HG03571 (cell line): ENCODE results near the gene FLCN.
A peak's percentile ranks its signal among the peaks of the same experiment; 100 is the strongest.
"Not testable (repeated sequence)": the region's sequence is repeated elsewhere in the genome, so short reads cannot be mapped to it uniquely, and the experiment has no call there.

Experiments
- ATAC-seq: cut with Tn5 transposase; IDR thresholded peaks from one replicate; pipeline ENCODE4 v1.9.1; 2021; ENCODE audit not compliant: unreplicated experiment

Gene FLCN

DNA sequence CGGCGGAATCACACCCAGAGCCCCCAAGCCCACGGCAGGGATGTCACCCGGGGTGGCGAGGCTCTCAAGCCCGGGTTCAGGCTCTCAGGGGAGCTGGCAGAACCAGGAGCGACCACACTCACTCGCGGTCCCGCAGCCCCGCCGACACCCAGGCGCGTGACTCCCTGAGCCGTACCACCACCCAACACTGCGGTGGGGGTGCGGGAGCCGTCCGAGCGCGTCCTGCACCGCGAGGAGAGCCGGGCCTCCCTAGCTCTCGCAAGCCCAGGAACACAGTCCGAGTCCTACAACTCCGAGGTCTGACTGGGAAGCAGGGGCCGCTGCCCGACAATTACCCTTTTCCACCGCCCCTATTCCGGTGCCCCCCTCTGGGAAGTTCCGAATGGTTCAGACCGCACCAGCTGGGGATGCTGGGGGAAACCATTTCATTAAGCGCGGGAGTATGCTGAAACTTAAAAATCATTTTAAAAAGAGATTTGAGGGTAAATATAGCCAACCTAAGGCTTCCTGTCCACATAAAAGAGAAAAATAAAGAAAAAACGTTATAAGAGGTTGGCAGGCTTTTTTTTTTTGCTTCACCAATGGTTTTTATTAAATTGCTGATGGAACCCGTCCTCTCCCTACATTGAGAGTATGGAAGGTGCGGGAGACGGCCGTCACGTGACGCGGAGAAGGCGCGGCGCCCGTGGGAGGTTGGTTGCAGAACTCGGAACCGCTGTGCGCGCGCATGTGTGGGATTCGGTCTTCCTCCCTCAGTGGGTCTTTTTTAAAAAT lies at the start of gene FLCN:
Gene FLCN, minus strand, starts transcription at position 143 of the 774 bp plus-strand sequence. CDS start 9,031 bp downstream, outside the sequence.
- ATAC-seq: peak; percentile 81

GRCh38 chr17:17285951-17286350 lies 49.0 kb upstream of the FLCN start:
- ATAC-seq: no peak

DNA sequence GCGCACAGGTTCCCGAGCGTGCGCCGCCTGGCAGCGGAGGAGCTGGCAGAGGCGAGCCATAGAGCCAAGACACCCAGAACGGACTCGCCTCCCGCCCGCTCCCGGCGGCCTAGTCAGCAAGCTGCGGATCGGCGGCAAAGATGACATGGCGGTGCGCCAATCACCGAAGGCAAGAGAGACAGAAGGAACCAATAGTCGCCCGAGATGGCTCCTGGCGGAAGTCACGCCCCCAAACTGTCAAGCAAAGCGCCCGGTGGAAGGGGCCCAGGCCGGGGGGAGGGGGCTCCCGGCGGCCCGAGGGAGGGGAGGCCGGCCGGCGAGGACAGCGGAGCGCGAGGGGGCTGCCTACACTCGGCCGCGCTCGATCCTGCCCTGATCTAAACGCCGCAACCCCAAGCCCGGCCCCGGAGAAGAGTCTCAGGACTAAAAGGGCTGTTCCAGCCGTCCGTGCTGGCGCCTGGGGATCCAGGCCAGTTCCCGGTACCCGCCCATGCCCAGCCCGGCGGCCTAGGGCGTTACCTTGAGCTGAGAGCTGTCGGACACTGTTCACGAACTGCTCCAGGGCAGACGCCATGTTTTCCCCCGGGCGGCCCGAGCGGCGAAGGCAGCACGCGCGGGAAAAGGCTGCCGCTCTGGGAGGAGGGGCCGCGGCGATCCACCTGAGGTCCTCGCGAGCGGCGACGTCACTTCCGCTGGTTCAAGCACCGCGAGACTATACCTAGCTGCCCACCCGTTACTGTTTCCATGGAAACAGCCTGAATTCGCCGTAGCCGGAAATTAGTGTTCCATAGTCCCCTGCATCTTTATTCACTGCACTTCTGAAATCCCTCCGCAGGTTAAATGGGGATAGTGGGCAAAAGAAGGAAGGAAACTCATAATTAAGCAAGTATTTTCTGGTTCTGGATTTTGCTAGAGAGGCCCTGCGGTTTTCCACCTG lies 43.9 kb upstream of the FLCN start, which contains the start of gene COPS3:
Gene COPS3, minus strand, starts transcription at position 634 of the 937 bp plus-strand sequence. Its CDS starts 60 bp downstream, at position 574.
- ATAC-seq: peak; percentile 84

DNA sequence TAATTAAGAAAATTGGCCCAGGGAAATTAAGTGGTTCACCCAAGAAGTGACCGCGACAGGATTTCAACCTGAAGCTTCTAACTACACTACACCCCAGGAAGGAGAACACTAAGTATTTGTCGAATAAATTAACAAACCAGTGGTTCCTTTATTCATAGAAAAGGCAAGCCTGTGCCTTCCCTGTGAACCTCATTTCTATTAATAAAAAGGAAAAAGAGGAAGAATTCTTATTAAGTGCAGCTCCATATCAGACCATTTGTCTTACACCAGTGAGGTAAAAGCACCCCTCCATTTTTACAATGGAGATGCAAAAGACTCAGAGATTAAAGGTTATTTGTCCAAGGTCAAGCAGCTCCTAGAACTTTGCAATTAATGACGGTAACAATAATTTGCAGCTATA lies 42.3 kb upstream of the FLCN start:
- ATAC-seq: no peak

DNA sequence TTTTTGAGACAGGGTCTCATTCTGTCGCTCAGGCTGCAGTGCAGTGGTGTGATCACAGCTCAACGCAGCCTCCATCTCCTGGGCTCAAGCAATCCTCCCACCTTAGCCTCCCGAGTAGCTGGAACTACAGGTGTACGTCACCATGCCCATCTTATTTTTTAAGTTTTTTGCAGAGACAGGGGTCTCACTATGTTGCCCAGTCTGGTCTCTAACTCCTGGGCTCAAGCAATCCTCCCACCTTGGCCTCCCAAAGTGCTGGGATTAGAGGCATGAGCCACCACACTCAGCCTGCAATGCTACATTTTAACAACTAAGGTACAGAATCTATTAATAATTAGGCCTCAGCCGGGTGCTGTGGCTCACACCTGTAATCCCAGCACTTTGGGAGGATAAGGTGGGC lies 40.5 kb upstream of the FLCN start:
- not testable (repeated sequence) for ATAC-seq

GRCh38 chr17:17275971-17276370 lies 39.0 kb upstream of the FLCN start:
- ATAC-seq: no peak

DNA sequence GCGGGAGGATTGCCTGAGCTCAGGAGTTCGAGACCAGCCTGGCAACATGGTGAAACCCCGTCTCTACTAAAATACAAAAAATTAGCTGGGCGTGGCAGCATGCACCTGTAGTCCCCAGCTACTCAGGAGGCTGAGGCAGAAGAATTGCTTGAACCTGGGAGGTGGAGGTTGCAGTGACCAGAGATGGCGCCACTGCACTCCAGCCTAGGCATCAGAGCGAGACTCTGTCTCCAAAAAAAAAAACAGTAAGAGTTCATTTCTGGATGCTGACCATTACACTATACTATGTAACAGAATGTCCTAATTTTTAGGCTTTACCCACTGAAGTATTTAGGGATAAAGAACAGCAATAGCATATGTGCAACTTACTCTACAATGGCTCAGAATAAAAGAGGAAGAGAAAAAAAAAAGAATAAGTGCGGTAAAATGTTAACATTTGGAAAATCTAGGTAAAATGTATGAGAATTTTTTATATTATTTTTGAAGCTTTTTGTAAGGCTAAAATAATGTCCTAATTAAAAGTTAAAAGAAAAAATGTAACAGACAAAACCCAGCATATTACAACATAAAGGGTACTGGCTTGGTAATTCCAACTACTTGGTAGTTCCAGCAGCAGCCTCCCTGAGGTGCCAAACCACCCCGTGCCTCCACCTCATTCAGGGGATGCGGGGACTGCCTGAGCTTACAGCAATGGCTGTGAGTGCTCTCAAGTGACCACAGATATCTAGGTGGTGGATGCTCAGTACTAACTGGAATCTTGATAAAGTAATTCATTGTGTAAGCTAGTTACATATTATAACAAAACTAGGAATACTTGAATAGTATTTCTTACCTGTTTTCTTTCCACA lies 33.2 kb upstream of the FLCN start:
- no peak for ATAC-seq

GRCh38 chr17:17264430-17264829 lies 27.5 kb upstream of the FLCN start:
- no peak for ATAC-seq

GRCh38 chr17:17258998-17259397 lies 22.0 kb upstream of the FLCN start:
- no peak for ATAC-seq

DNA sequence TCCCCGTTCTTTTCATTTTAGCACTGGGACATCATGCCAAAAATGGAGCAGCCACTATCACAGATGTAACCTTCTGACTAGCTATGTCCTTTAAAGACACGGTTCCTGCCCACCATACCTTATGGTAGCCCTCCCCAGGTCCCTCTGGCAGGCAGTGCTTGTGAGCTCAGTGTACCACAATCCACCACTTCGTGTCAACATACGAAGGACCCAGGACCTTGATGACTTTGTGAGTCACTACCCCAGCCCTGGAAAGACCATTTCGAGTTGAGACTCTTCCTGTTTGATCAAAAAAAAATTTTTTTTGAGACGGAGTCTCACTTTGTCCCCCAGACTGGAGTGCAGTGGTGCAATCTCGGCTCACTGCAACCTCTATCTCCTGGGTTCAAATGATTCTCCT lies 21.0 kb upstream of the FLCN start:
- ATAC-seq: no peak

GRCh38 chr17:17256316-17256715 lies 19.3 kb upstream of the FLCN start:
- no peak for ATAC-seq

DNA sequence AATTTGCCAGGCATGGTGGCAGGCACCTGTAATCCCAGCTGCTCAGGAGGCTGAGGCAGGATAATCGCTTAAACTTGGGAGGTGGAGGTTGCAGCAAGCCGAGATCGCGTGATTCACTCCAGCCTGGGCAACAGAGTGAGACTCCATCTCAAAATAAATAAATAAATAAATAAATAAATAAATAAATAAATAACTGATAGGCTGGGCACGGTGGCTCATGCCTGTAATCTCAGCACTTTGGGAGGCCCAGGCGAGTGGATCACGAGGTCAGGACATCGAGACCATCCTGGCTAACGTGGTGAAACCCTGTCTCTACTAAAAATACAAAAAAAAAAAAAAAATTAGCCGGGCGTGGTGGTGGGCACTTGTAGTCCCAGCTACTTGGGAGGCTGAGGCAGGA lies 18.7 kb upstream of the FLCN start:
- ATAC-seq: not testable (repeated sequence)

- ATAC-seq: no peak
Measured at GRCh38 chr17:17254036-17254435, 17.1 kb upstream of the FLCN start.

- no peak for ATAC-seq
Measured at GRCh38 chr17:17253406-17253805, 16.4 kb upstream of the FLCN start.

- no peak for ATAC-seq
Measured at GRCh38 chr17:17252149-17252661, 15.2 kb upstream of the FLCN start.

DNA sequence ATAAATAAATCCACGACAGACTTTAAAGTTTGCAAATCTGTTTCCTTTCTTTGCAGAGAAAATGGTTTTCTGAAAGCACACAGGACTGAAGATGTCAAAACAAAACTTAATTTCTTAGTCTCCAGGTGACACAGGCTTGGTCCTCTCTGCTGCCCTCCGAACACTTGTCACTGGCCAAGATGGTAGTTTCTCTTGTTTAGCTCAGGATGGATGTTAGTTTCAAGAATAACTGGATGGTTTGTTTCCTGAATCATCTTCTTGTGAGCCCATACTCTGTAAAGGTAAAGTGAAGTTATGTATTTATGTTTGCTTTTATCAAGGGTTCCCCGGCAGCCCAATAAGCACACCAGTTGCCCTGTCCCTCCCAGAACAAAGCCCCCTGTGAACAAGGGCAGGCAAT lies 9.9 kb upstream of the FLCN start:
- no peak for ATAC-seq

DNA sequence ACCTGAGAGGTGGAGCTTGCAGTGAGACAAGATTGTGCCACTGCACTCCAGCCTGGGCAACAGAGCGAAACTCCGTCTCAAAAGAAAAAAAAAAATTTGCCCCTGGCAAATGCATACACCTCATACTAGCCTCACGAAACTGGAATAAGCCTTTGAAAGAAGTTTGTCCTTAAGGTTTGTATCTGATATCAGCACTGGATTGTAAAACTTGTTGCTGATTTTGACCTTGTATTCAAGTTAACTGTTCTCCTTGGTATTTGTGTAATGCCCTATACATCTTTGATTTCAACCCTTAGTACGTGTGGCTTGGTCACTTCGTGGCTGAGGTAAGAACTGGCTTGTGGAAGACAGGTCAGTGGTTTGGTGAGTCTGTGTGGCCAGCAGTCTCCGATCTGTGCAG lies 6.2 kb upstream of the FLCN start:
- ATAC-seq: no peak

DNA sequence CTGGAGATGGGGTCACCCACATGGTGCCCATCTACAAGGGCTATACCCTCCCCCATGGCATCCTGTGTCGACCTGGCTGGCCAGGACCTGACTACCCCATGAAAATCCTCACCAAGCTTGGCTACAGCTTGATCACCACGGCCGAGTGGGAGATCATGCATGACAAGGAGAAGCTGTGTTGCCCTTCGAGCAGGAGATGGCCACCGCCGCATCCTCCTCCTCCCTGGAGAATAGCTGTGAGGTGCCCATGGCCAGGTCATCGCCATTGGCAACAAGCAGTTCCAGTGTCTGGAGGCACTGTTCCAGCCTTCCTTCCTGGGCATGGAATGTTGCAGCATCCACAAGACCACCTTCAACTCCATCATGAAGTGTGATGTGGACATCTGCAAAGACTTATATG lies 5.3 kb upstream of the FLCN start:
- no peak for ATAC-seq

DNA sequence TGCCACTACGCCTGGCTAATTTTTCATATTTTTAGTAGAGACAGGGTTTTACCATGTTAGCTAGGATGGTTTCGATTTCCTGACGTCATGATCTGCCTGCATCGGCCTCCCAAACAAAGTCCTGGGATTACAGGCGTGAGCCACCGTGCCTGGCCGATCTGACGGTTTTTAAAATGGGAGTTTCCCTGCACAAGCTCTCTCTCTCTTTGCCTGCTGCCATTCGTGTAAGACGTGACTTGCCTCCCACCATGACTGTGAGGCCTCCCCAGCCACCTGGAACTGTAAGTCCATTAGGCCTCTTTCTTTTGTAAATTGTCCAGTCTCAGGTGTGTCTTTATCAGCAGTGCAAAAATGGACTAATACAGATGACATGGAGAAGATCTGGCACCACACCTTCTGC lies 4.7 kb upstream of the FLCN start:
- ATAC-seq: no peak

DNA sequence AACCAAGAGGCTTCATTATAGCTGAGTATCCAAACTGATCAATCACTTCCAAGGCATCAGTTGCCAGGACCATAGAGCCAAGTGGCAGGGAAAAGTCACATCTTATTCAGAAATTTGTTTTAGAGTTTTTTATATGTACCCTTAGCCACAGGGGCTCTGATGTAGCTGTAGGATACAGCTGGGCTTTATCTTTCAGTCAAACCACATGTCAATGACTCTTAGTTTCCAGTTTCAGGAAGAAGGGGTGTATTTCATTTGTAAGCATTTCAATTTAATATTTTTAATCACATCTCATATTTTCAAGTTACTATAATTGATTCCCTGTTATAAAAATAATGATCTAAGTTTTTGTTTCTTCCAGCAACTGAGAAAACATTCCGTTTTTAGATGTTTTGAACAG lies 2.9 kb upstream of the FLCN start:
- no peak for ATAC-seq
